Esophagus squamous epithelium (tissue), 5 donors: Measurements from ENCODE around the gene ZHX3. TPM values are rescaled to one million over a fixed set of nuclear protein-coding genes. Genes with fewer than 3 reads are reported as not detected.

Source experiments
- DNase-seq: peaks from one replicate; lab custom pipeline; 2025; lab: John Stamatoyannopoulos, UW
- H3K27ac ChIP-seq, 4 donors: fragments of 200-600 bp; sonication (generic); one replicate each; pipeline ENCODE4 v1.5.1; 2016 to 2019; ENCODE audit warnings: mild to moderate bottlenecking in 1 of 4
- H3K27me3 ChIP-seq, 4 donors: fragments of 200-600 bp; sonication (generic); 1 replicate in 3 of 4; 2 replicates in 1 of 4; pipeline versions ENCODE4 v1.5.1 to v1.6.0; 2017 to 2021; ENCODE audit warnings: antibody characterized with exemption in 1 of 4
- H3K36me3 ChIP-seq, 3 donors: fragments of 200-600 bp; sonication (generic); one replicate each; pipeline ENCODE4 v1.5.1; 2016 to 2019
- H3K4me1 ChIP-seq, 3 donors: fragments of 200-600 bp; sonication (generic); one replicate each; pipeline ENCODE4 v1.5.1; 2017 to 2019
- H3K4me3 ChIP-seq, 4 donors: fragments of 200-600 bp; sonication (generic); 1 replicate in 3 of 4; 2 replicates in 1 of 4; pipeline ENCODE4 v1.5.1; 2016 to 2019; ENCODE audit warnings: mild to moderate bottlenecking in 2 of 4, moderate library complexity in 1 of 4
- H3K9me3 ChIP-seq, 3 donors: fragments of 200-600 bp; sonication (generic); one replicate each; pipeline ENCODE4 v1.5.1; 2016 to 2019
- CTCF ChIP-seq, 6 experiments: fragments of 450-650 bp in 4 of 6; fragments of 200-600 bp in 2 of 6; sonication (generic) in 2 of 6; IDR thresholded peaks; one replicate each; pipeline ENCODE4 v1.5.1; 2016 to 2019; ENCODE audit warnings: antibody characterized with exemption in 6 of 6, mild to moderate bottlenecking in 4 of 6, moderate library complexity in 4 of 6
- POLR2A ChIP-seq, 4 donors: fragments of 450-650 bp; IDR thresholded peaks; one replicate each; pipeline ENCODE4 v1.6.1; 2017; ENCODE audit warnings: antibody characterized with exemption in 4 of 4, mild to moderate bottlenecking in 4 of 4, moderate library complexity in 3 of 4
- WGBS, 2 donors: methylation state at CpG; one replicate each; pipeline ENCODE4 v1.1.5; 2018; 5-methylcytosine and 5-hydroxymethylcytosine counted together
- intact Hi-C: fragments of 100-400 bp; cut with DNase I; formaldehyde crosslinking; loops from one replicate; pipeline ENCODE4 v1.15.0; 2022
- total RNA-seq, 4 donors: library from RNA; depleted of rRNA; stranded (reverse); fragments of >200 nt; gene quantifications; one replicate each; pipeline ENCODE4 v1.1.0, GENCODE V29; 2016
- donor health status: DM: yes; HTN: yes; CAD: no.

Gene ZHX3
- total RNA-seq, 4 donors from 2014 or later, result 13.6 to 30.3 (median 15.5) TPM

- no peak overlapping the region for H3K4me3 ChIP-seq
- peaks cover 44 to 100% (median 75%) of the 10 kb centered on the region in 3 donors for H3K4me1 ChIP-seq
- TF ChIP-seq POLR2A (IDR thresholded peaks at IDR 0.05) (no peak), CTCF (IDR thresholded peaks at IDR 0.05) (no peak)
- WGBS, 2 donors, result 51 to 58% methylated on average over 2 of the region's 2 CpGs
- no peak for DNase-seq
- peak overlapping the region in 3 of 4 donors; percentile 65 to 98 (median 98) for H3K27ac ChIP-seq
- intact Hi-C loops, result no loop called here
- H3K36me3 ChIP-seq, result peaks cover 0 to 8% (median 0%) of the 10 kb centered on the region in 3 donors
- no peaks in the 10 kb centered on the region for H3K9me3 ChIP-seq
- no peaks in the 10 kb centered on the region for H3K27me3 ChIP-seq
These were observed 174.2 kb downstream of the ZHX3 start for GRCh38 chr20:41143354-41143753.

GRCh38 chr20:41142919-41143318, 174.6 kb downstream of the ZHX3 start:
- peaks cover 42 to 100% (median 72%) of the 10 kb centered on the region in 3 donors for H3K4me1 ChIP-seq
- 50 to 52% methylated on average over 5 of the region's 5 CpGs for WGBS, 2 donors
- peaks cover 0 to 8% (median 0%) of the 10 kb centered on the region in 3 donors for H3K36me3 ChIP-seq
- intact Hi-C loops, result no loop called here
- H3K27ac ChIP-seq, result peak overlapping the region; percentile 2 to 98 (median 94)
- no peaks in the 10 kb centered on the region for H3K27me3 ChIP-seq
- H3K9me3 ChIP-seq, result no peaks in the 10 kb centered on the region
- TF ChIP-seq POLR2A (IDR thresholded peaks at IDR 0.05) (no peak), CTCF (IDR thresholded peaks at IDR 0.05) (no peak)
- no peak overlapping the region for H3K4me3 ChIP-seq
- no peak for DNase-seq

- Histone ChIP-seq H3K9me3 (no peaks in the 10 kb centered on the region), H3K27me3 (no peaks in the 10 kb centered on the region), H3K4me1 (peaks cover 38 to 96% (median 65%) of the 10 kb centered on the region in 3 donors), H3K27ac (peak overlapping the region; percentile 10 to 98 (median 94)), H3K4me3 (peak overlapping the region in 1 of 4 donors; percentile 8), H3K36me3 (peaks cover 0 to 8% (median 0%) of the 10 kb centered on the region in 3 donors)
- intact Hi-C loops, result no loop called here
- 71 to 87% methylated on average over 3 to 4 of the region's 4 CpGs for WGBS, 2 donors
- no peak for DNase-seq
- TF ChIP-seq POLR2A (IDR thresholded peaks at IDR 0.05) (no peak), CTCF (IDR thresholded peaks at IDR 0.05) (no peak)
These were observed 175.3 kb downstream of the ZHX3 start for GRCh38 chr20:41142245-41142644.

GRCh38 chr20:41141153-41141815, 176.2 kb downstream of the ZHX3 start:
- Histone ChIP-seq H3K4me3 (peak overlapping the region in 2 of 4 donors; percentile 10 to 24), H3K27ac (peak overlapping the region; percentile 41 to 98 (median 94)), H3K4me1 (peaks cover 40 to 90% (median 58%) of the 10 kb centered on the region in 3 donors), H3K27me3 (no peaks in the 10 kb centered on the region), H3K9me3 (no peaks in the 10 kb centered on the region), H3K36me3 (peaks cover 0 to 8% (median 0%) of the 10 kb centered on the region in 3 donors)
- 58 to 84% methylated on average over 6 to 7 of the region's 8 CpGs for WGBS, 2 donors
- no peak for DNase-seq
- TF ChIP-seq CTCF (IDR thresholded peaks at IDR 0.05) (no peak), POLR2A (IDR thresholded peaks at IDR 0.05) (peak in 1 of 4 donors; percentile 14)
- intact Hi-C loops, result no loop called here
